ENCODE data around the gene DUSP10. TPM values are rescaled to one million over a fixed set of nuclear protein-coding genes. Genes with fewer than 3 reads are reported as not detected.

DUSP10 gene
- polyA plus RNA-seq, 3 donors, result 10.4 to 41.1 (median 12.7) TPM

- Mint-ChIP-seq H3K27me3 (ENCODE audit: low read depth in 3 of 3) (peaks cover 0 to 1% (median 0%) of the 10 kb centered on the region in 3 donors), H3K27ac (peak overlapping the region in 1 of 7 donors; percentile 39)
Measured at GRCh38 chr1:221747839-221748238, 6.0 kb upstream of the DUSP10 start.

DNA sequence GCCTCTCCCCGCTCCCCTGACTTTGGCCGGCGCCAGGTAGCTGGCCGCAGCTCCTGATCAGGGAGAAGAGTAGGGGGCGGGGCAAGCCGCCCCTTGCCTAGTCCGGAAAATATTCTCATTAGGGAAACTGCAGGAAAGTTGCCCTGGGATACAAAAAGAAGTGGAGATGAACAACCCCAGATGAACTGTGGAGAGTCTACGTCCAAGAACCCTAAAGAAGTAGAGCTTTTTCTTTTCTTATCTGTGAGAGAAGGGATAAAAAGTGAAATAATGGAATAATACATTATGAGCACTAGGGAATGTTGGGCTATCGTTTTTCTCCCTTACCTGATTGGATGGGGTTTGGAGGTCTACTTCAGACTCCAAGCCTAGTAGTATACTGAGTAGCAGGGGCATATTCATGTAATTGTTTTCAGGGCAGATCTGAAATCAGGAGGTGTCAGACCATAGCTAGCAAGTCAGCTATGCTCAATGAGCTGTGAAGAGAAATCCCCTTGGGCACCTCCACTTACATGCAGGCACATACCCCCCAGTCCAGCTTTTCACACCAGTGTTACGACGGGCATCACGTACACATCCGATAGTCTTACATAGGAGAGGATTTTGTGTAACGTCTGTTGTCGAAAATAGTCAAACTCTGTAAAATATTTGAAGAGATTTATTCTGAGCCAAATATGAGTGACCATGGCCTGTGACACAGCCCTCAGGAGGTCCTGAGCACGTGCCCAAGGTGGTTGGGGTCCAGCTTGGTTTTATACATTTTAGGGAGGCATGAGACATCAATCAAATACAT is 1.7 kb upstream of the DUSP10 start:
- Mint-ChIP-seq H3K36me3 (peaks cover 9 to 14% of the 10 kb centered on the region in 2 donors), H3K27me3 (ENCODE audit: low read depth in 3 of 3) (no peaks in the 10 kb centered on the region), H3K27ac (peak overlapping the region in 5 of 7 donors; percentile 82 to 93 (median 84)), H3K4me1 (peaks cover 10% of the 10 kb centered on the region), H3K4me3 (peak overlapping the region; percentile 83 to 86), H3K9me3 (no peaks in the 10 kb centered on the region)
- no peak for DNase-seq
- Histone ChIP-seq H3K27me3 (ENCODE audit: control insufficient read depth in 2 of 2, insufficient read depth in 2 of 2, low read length in 2 of 2) (no peaks in the 10 kb centered on the region), H3K9ac (ENCODE audit: insufficient read depth, low read length, poor library complexity, severe bottlenecking) (peak overlapping the region; percentile 84), H3K4me2 (replicated peaks; ENCODE audit: extremely low read depth, low read length, poor library complexity, severe bottlenecking) (peak overlapping the region; percentile 81), H3K79me2 (ENCODE audit: insufficient read depth, low read length) (peaks cover 31% of the 10 kb centered on the region), H3K4me1 (ENCODE audit: control insufficient read depth in 1 of 2, insufficient read depth in 2 of 2, low read length in 2 of 2) (peaks cover 25 to 31% of the 10 kb centered on the region in 2 donors), H3K36me3 (replicated peaks in 1 of 2; ENCODE audit: control insufficient read depth in 1 of 2, insufficient read depth in 2 of 2, low read length in 2 of 2) (peaks cover 9 to 10% of the 10 kb centered on the region in 2 donors), H3K27ac (ENCODE audit: low read depth in 1 of 2, low read length in 2 of 2) (peak overlapping the region; percentile 97 to 98), H2AFZ (ENCODE audit: insufficient read depth, low read depth, low read length, poor library complexity, severe bottlenecking) (peak overlapping the region; percentile 84), H3K9me3 (replicated peaks in 1 of 2; ENCODE audit: control insufficient read depth in 1 of 2, insufficient read depth in 1 of 2, low read length in 2 of 2) (no peaks in the 10 kb centered on the region), H3K4me3 (replicated peaks in 1 of 3; ENCODE audit: low read depth in 2 of 3, low read length in 3 of 3) (peak overlapping the region; percentile 84 to 99 (median 94)), H4K20me1 (ENCODE audit: insufficient read depth, low read length) (peaks cover 16% of the 10 kb centered on the region)
- no peak for TF ChIP-seq CTCF (IDR thresholded peaks at IDR 0.05)
- intact Hi-C loops (cut with micrococcal nuclease), result loop anchor here in 1 of 2 donors (5.0 kb wide), 1 partner anchor 46 kb away; no protein-coding TSS in a partner anchor
- WGBS (ENCODE audit: insufficient coverage), result 26% methylated on average over 7 of the region's 16 CpGs

More at GRCh38 chr1:221747839-221748238, 6.0 kb upstream of the DUSP10 start:
- Mint-ChIP-seq H3K9me3 (no peaks in the 10 kb centered on the region), H3K4me1 (peaks cover 20% of the 10 kb centered on the region), H3K4me3 (no peak overlapping the region), H3K36me3 (no peaks in the 10 kb centered on the region)
- no peak for DNase-seq
- no peak for TF ChIP-seq CTCF (IDR thresholded peaks at IDR 0.05)
- H3K4me3 ChIP-seq (replicated peaks in 1 of 3; ENCODE audit: low read depth in 2 of 3, low read length in 3 of 3), result no peak overlapping the region
- H4K20me1 ChIP-seq (ENCODE audit: insufficient read depth, low read length), result no peaks in the 10 kb centered on the region
- H3K27ac ChIP-seq (ENCODE audit: low read depth in 1 of 2, low read length in 2 of 2), result no peak overlapping the region
- no CpG with 5 or more reads among the region's 5 CpGs for WGBS (ENCODE audit: insufficient coverage)
- no peaks in the 10 kb centered on the region for H3K36me3 ChIP-seq (replicated peaks in 1 of 2; ENCODE audit: control insufficient read depth in 1 of 2, insufficient read depth in 2 of 2, low read length in 2 of 2)
- H3K4me1 ChIP-seq (ENCODE audit: control insufficient read depth in 1 of 2, insufficient read depth in 2 of 2, low read length in 2 of 2), result peaks cover 14% of the 10 kb centered on the region in 2 donors
- H3K4me2 ChIP-seq (replicated peaks; ENCODE audit: extremely low read depth, low read length, poor library complexity, severe bottlenecking), result no peak overlapping the region
- intact Hi-C loops (cut with micrococcal nuclease), result no loop called here
- no peaks in the 10 kb centered on the region for H3K79me2 ChIP-seq (ENCODE audit: insufficient read depth, low read length)
- no peak overlapping the region for H3K9ac ChIP-seq (ENCODE audit: insufficient read depth, low read length, poor library complexity, severe bottlenecking)
- no peak overlapping the region for H2AFZ ChIP-seq (ENCODE audit: insufficient read depth, low read depth, low read length, poor library complexity, severe bottlenecking)
- no peaks in the 10 kb centered on the region for H3K27me3 ChIP-seq (ENCODE audit: control insufficient read depth in 2 of 2, insufficient read depth in 2 of 2, low read length in 2 of 2)
- no peaks in the 10 kb centered on the region for H3K9me3 ChIP-seq (replicated peaks in 1 of 2; ENCODE audit: control insufficient read depth in 1 of 2, insufficient read depth in 1 of 2, low read length in 2 of 2)
